Osteoblast (primary cell): ENCODE data around the gene HK2. TPM values are rescaled to one million over a fixed set of nuclear protein-coding genes. Genes with fewer than 3 reads are reported as not detected.
"Not testable (repeated sequence)": the region's sequence is repeated elsewhere in the genome, so short reads cannot be mapped to it uniquely, and the experiment has no call there.

Experiments used
- DNase-seq: peaks from one replicate; pipeline ENCODE4 v3.0.0; 2011; ENCODE audit warnings: low spot score, mixed read lengths; ENCODE audit not compliant: insufficient read length; ENCODE audit errors: missing footprints
- H2AFZ ChIP-seq: 2 replicates; pipeline ENCODE4 v1.6.0; 2011; ENCODE audit warnings: mild to moderate bottlenecking, low read length
- H3K27ac ChIP-seq: 2 replicates; pipeline ENCODE4 v1.5.1; 2011; ENCODE audit warnings: mild to moderate bottlenecking, low read depth, low read length, moderate library complexity
- H3K27me3 ChIP-seq: 2 replicates; pipeline ENCODE4 v1.6.0; 2012; ENCODE audit warnings: mild to moderate bottlenecking, control low read depth, inconsistent platforms, low read length, moderate library complexity; ENCODE audit not compliant: insufficient read depth
- H3K36me3 ChIP-seq: 2 replicates; pipeline ENCODE4 v1.5.1; 2011; ENCODE audit warnings: mild to moderate bottlenecking, low read length, control low read depth, moderate library complexity; ENCODE audit not compliant: insufficient read depth
- H3K4me1 ChIP-seq: 2 replicates; pipeline ENCODE4 v1.5.1; 2011; ENCODE audit warnings: mild to moderate bottlenecking, low read length, control low read depth, moderate library complexity; ENCODE audit not compliant: insufficient read depth
- H3K4me2 ChIP-seq: 2 replicates; pipeline ENCODE4 v1.6.0; 2011; ENCODE audit warnings: mild to moderate bottlenecking, low read length; ENCODE audit not compliant: insufficient read depth
- H3K4me3 ChIP-seq: fragments of 200-600 bp; sonication (generic); 3 replicates; pipeline ENCODE4 v1.5.1; 2012; ENCODE audit warnings: mild to moderate bottlenecking, low read length, inconsistent platforms; ENCODE audit not compliant: insufficient read depth
- H3K79me2 ChIP-seq: 2 replicates; pipeline ENCODE4 v1.6.0; 2012; ENCODE audit warnings: mild to moderate bottlenecking, low read length, control low read depth, inconsistent platforms; ENCODE audit not compliant: insufficient read depth
- H3K9me3 ChIP-seq: 2 replicates; pipeline ENCODE4 v1.5.1; 2011; ENCODE audit warnings: low read depth, low read length, control low read depth
- H4K20me1 ChIP-seq: 2 replicates; pipeline ENCODE4 v1.6.0; 2012; ENCODE audit warnings: mild to moderate bottlenecking, low read length, control low read depth; ENCODE audit not compliant: insufficient read depth
- CTCF ChIP-seq: IDR thresholded peaks from 2 replicates; pipeline ENCODE4 v1.5.1; 2011; ENCODE audit warnings: mild to moderate bottlenecking, low read depth, low read length, moderate library complexity; ENCODE audit errors: extremely low read depth
- total RNA-seq: library from RNA; depleted of rRNA; stranded (reverse); fragments of >200 nt; gene quantifications from 2 replicates; pipeline ENCODE4 v1.2.3, GENCODE V29; 2012

The HK2 gene
- total RNA-seq, 1 donor = 76.4 TPM

GRCh38 chr2:74850496-74851190, 16.7 kb downstream of the HK2 start:
- Histone ChIP-seq H4K20me1 (no peaks in the 10 kb centered on the region), H3K79me2 (peaks cover 85% of the 10 kb centered on the region), H3K27ac (peak overlapping the region; percentile 10), H3K9me3 (no peaks in the 10 kb centered on the region), H3K4me1 (peaks cover 35% of the 10 kb centered on the region), H2AFZ (no peak overlapping the region), H3K4me3 (no peak overlapping the region), H3K27me3 (no peaks in the 10 kb centered on the region), H3K36me3 (peaks cover 7% of the 10 kb centered on the region), H3K4me2 (no peak overlapping the region)
- no peak for DNase-seq
- no peak for TF ChIP-seq CTCF

- Histone ChIP-seq H3K79me2 (peaks cover 89% of the 10 kb centered on the region), H3K4me3 (no peak overlapping the region), H4K20me1 (no peaks in the 10 kb centered on the region), H3K27ac (no peak overlapping the region), H3K27me3 (no peaks in the 10 kb centered on the region), H3K4me2 (no peak overlapping the region), H2AFZ (no peak overlapping the region), H3K4me1 (peaks cover 29% of the 10 kb centered on the region), H3K36me3 (peaks cover 7% of the 10 kb centered on the region), H3K9me3 (no peaks in the 10 kb centered on the region)
- DNase-seq = no peak
- no peak for TF ChIP-seq CTCF
These were observed 17.3 kb downstream of the HK2 start for GRCh38 chr2:74851191-74851566.

GRCh38 chr2:74853360-74853759, 19.4 kb downstream of the HK2 start:
- H3K4me1 ChIP-seq = peaks cover 14% of the 10 kb centered on the region
- not testable (repeated sequence) for DNase-seq, H4K20me1 ChIP-seq, H2AFZ ChIP-seq, H3K4me3 ChIP-seq, H3K27ac ChIP-seq, H3K9me3 ChIP-seq, H3K4me2 ChIP-seq, H3K36me3 ChIP-seq, H3K27me3 ChIP-seq
- peaks cover 77% of the 10 kb centered on the region for H3K79me2 ChIP-seq

GRCh38 chr2:74854401-74854800, 20.5 kb downstream of the HK2 start:
- Histone ChIP-seq H2AFZ (no peak overlapping the region), H3K9me3 (no peaks in the 10 kb centered on the region), H3K27ac (no peak overlapping the region), H3K4me1 (peaks cover 6% of the 10 kb centered on the region), H3K27me3 (no peaks in the 10 kb centered on the region), H3K36me3 (peaks cover 7% of the 10 kb centered on the region), H3K4me2 (no peak overlapping the region), H3K4me3 (no peak overlapping the region), H4K20me1 (no peaks in the 10 kb centered on the region), H3K79me2 (peaks cover 72% of the 10 kb centered on the region)
- no peak for DNase-seq
- TF ChIP-seq CTCF = no peak

- not testable (repeated sequence) for H2AFZ ChIP-seq, H3K9me3 ChIP-seq, DNase-seq, H3K36me3 ChIP-seq, H3K4me3 ChIP-seq, H3K27me3 ChIP-seq, H4K20me1 ChIP-seq, H3K4me1 ChIP-seq, H3K4me2 ChIP-seq, H3K27ac ChIP-seq
- peaks cover 65% of the 10 kb centered on the region for H3K79me2 ChIP-seq
These were observed 21.3 kb downstream of the HK2 start for GRCh38 chr2:74855114-74855707.
